ENCODE results near the gene HTRA3.

GRCh38 chr4:8301851-8302730, 32.5 kb downstream of the HTRA3 start:
- TF ChIP-seq CTCF (conservative IDR thresholded peaks at IDR 0.05; ENCODE audit: low read depth, low read length), result no peak
- no peak for TF ChIP-seq EZH2 (IDR thresholded peaks at IDR 0.05; ENCODE audit: low read length, unreplicated experiment)
